H1 (cell line): Measurements from ENCODE around the gene UGT2B11. TPM values are rescaled to one million over a fixed set of nuclear protein-coding genes. Genes with fewer than 3 reads are reported as not detected.
"Not testable (repeated sequence)": the region's sequence is repeated elsewhere in the genome, so short reads cannot be mapped to it uniquely, and the experiment has no call there.

ENCODE experiments used
- CTCF ChIA-PET: fragments of 300-600 bp; sonication (Branson Sonifier 250); formaldehyde crosslinking; loops from one replicate; lab custom pipeline; 2021; ENCODE audit not compliant: partially characterized antibody; lab: Charles Lee
- POLR2A ChIA-PET: fragments of 300-600 bp; sonication (Branson Sonifier 250); formaldehyde crosslinking; loops from one replicate; lab custom pipeline; 2021; ENCODE audit warnings: inconsistent platforms; ENCODE audit not compliant: partially characterized antibody; lab: Charles Lee
- DNase-seq, 2 experiments: peaks; one replicate each; pipeline versions ENCODE4 v3.0.0 to v3.0.0-alpha.2; 2010 to 2022; ENCODE audit warnings: low spot score in 2 of 2, low read depth in 1 of 2, mixed read lengths in 1 of 2
- FAIRE-seq: peaks from 2 replicates; lab custom pipeline; 2011; peaks lifted over from hg19 to GRCh38; lab: Jason Lieb, UNC
- H2AFZ ChIP-seq: 2 replicates; pipeline ENCODE4 v1.8.1; 2012; ENCODE audit warnings: low read length, inconsistent platforms
- H2AK5ac ChIP-seq: 2 replicates; pipeline ENCODE4 v1.6.1; 2013; ENCODE audit warnings: low read depth, low read length
- H2BK120ac ChIP-seq: replicated peaks from 2 replicates; pipeline ENCODE3; 2013; ENCODE audit warnings: low read depth, low read length, inconsistent platforms
- H2BK12ac ChIP-seq: 2 replicates; pipeline ENCODE4 v1.6.1; 2013; ENCODE audit warnings: low read depth, low read length
- H2BK15ac ChIP-seq: 2 replicates; pipeline ENCODE4 v1.6.1; 2013; ENCODE audit warnings: low read length
- H2BK20ac ChIP-seq: 2 replicates; pipeline ENCODE4 v1.6.1; 2013; ENCODE audit warnings: low read length
- H2BK5ac ChIP-seq: 2 replicates; pipeline ENCODE4 v1.6.1; 2013; ENCODE audit warnings: low read depth, low read length
- H3K14ac ChIP-seq: 2 replicates; pipeline ENCODE4 v1.6.1; 2013; ENCODE audit warnings: inconsistent platforms; ENCODE audit not compliant: insufficient read length
- H3K18ac ChIP-seq: 2 replicates; pipeline ENCODE4 v1.6.1; 2013; ENCODE audit warnings: low read length; ENCODE audit errors: extremely low read depth
- H3K23ac ChIP-seq: 2 replicates; pipeline ENCODE4 v1.6.1; 2013; ENCODE audit warnings: inconsistent platforms; ENCODE audit not compliant: insufficient read length
- H3K23me2 ChIP-seq: 2 replicates; pipeline ENCODE4 v1.6.1; 2013; ENCODE audit warnings: low read depth, low read length
- H3K27ac ChIP-seq: 2 replicates; pipeline ENCODE4 v1.6.1; 2011; ENCODE audit warnings: low read depth, low read length, inconsistent platforms
- H3K27me3 ChIP-seq, 4 experiments: replicated peaks in 1 of 4; 1 replicate in 1 of 4; 2 replicates in 3 of 4; pipeline versions ENCODE4 v1.6.1 to v1.8.1; 2011 to 2013; ENCODE audit warnings: low read length in 3 of 4, mild to moderate bottlenecking in 3 of 4, inconsistent platforms in 2 of 4, mixed read lengths in 2 of 4, moderate library complexity in 1 of 4; ENCODE audit not compliant: control insufficient read depth in 3 of 4, insufficient read depth in 3 of 4; ENCODE audit errors: extremely low read depth in 1 of 4
- H3K36me3 ChIP-seq, 4 experiments: 2 replicates each; pipeline versions ENCODE4 v1.6.1 to v1.8.1; 2011 to 2013; ENCODE audit warnings: mild to moderate bottlenecking in 4 of 4, low read length in 3 of 4, moderate library complexity in 2 of 4, control low read depth in 1 of 4, inconsistent platforms in 1 of 4; ENCODE audit not compliant: insufficient read depth in 4 of 4, control insufficient read depth in 2 of 4
- H3K4ac ChIP-seq: replicated peaks from 2 replicates; pipeline ENCODE3; 2013; ENCODE audit warnings: low read length, low read depth, mixed read lengths, inconsistent platforms; ENCODE audit not compliant: insufficient read length
- H3K4me1 ChIP-seq, 4 experiments: replicated peaks in 1 of 4; 1 replicate in 1 of 4; 2 replicates in 3 of 4; pipeline versions ENCODE4 v1.6.1 to v1.8.1; 2011 to 2013; ENCODE audit warnings: low read length in 3 of 4, inconsistent platforms in 2 of 4, mixed read lengths in 1 of 4; ENCODE audit not compliant: insufficient read depth in 4 of 4, control insufficient read depth in 3 of 4
- H3K4me2 ChIP-seq, 2 experiments: 2 replicates each; pipeline versions ENCODE4 v1.6.1 to v1.8.1; 2011 to 2013; ENCODE audit warnings: low read depth in 2 of 2, low read length in 2 of 2, control low read depth in 1 of 2, inconsistent platforms in 1 of 2, mild to moderate bottlenecking in 1 of 2; ENCODE audit not compliant: insufficient read depth in 1 of 2
- H3K4me3 ChIP-seq, 4 experiments: fragments of 200-600, 300-600 bp in 1 of 4; sonication (generic), shearing (Covaris generic), sonication (Bioruptor Twin) in 1 of 4; 2 replicates each; pipeline versions ENCODE4 v1.5.1 to v1.8.1; 2011 to 2016; ENCODE audit warnings: low read length in 4 of 4, low read depth in 3 of 4, control low read depth in 2 of 4, inconsistent platforms in 2 of 4, mild to moderate bottlenecking in 2 of 4, mixed read lengths in 1 of 4, moderate library complexity in 1 of 4; ENCODE audit not compliant: insufficient read depth in 2 of 4; ENCODE audit errors: extremely low read depth in 1 of 4
- H3K56ac ChIP-seq: replicated peaks from 2 replicates; pipeline ENCODE3; 2013; ENCODE audit warnings: low read depth, mild to moderate bottlenecking, mixed read lengths, low read length, inconsistent platforms; ENCODE audit not compliant: insufficient read length
- H3K79me1 ChIP-seq: 2 replicates; pipeline ENCODE4 v1.6.1; 2013; ENCODE audit warnings: low read depth, low read length, control low read depth
- H3K79me2 ChIP-seq, 2 experiments: 2 replicates each; pipeline versions ENCODE4 v1.6.1 to v1.8.1; 2012 to 2013; ENCODE audit warnings: low read length in 2 of 2, mild to moderate bottlenecking in 2 of 2, inconsistent platforms in 1 of 2; ENCODE audit not compliant: insufficient read depth in 2 of 2, control insufficient read depth in 1 of 2
- H3K9ac ChIP-seq, 4 experiments: replicated peaks in 1 of 4; 1 replicate in 1 of 4; 2 replicates in 3 of 4; pipeline versions ENCODE4 v1.6.1 to v1.8.1; 2011 to 2013; ENCODE audit warnings: low read depth in 3 of 4, low read length in 3 of 4, control low read depth in 2 of 4, mild to moderate bottlenecking in 2 of 4, moderate library complexity in 2 of 4, inconsistent platforms in 1 of 4; ENCODE audit errors: extremely low read depth in 1 of 4
- H3K9me3 ChIP-seq, 2 experiments: 2 replicates each; pipeline versions ENCODE4 v1.6.1 to v1.8.1; 2012 to 2013; ENCODE audit warnings: mild to moderate bottlenecking in 2 of 2, moderate library complexity in 2 of 2, control low read depth in 1 of 2, inconsistent platforms in 1 of 2, low read depth in 1 of 2, low read length in 1 of 2, mixed read lengths in 1 of 2; ENCODE audit not compliant: insufficient read depth in 2 of 2
- H4K20me1 ChIP-seq, 2 experiments: replicated peaks in 1 of 2; 2 replicates each; pipeline versions ENCODE3 to v1.8.1; 2011 to 2013; ENCODE audit warnings: inconsistent platforms in 2 of 2, low read length in 2 of 2, mild to moderate bottlenecking in 1 of 2; ENCODE audit not compliant: insufficient read depth in 2 of 2, control insufficient read depth in 1 of 2
- H4K5ac ChIP-seq: 2 replicates; pipeline ENCODE4 v1.6.1; 2013; ENCODE audit warnings: low read length, low read depth, mixed read lengths, inconsistent platforms; ENCODE audit not compliant: insufficient read length
- H4K8ac ChIP-seq: 2 replicates; pipeline ENCODE4 v1.8.0; 2013; ENCODE audit warnings: mild to moderate bottlenecking, moderate library complexity, low read length, inconsistent platforms; ENCODE audit not compliant: insufficient read depth; ENCODE audit errors: extremely low read depth
- H4K91ac ChIP-seq: replicated peaks from 2 replicates; pipeline ENCODE3; 2013; ENCODE audit warnings: low read length, mixed read lengths, inconsistent platforms; ENCODE audit not compliant: insufficient read length
- WGBS, 2 experiments: shearing (Covaris generic) in 1 of 2; methylation state at CpG; one replicate each; pipeline versions ENCODE4 v1.1.6 to v1.1.7; 2013 to 2015; ENCODE audit warnings: low lambda C conversion rate in 2 of 2, mixed read lengths in 2 of 2, inconsistent platforms in 1 of 2, low coverage in 1 of 2, missing lambda C conversion rate in 1 of 2; ENCODE audit not compliant: insufficient replicate concordance in 2 of 2, insufficient coverage in 1 of 2, insufficient read length in 1 of 2; ENCODE audit errors: extremely low coverage in 1 of 2, missing lambda C conversion rate in 1 of 2; 5-methylcytosine and 5-hydroxymethylcytosine counted together
- polyA plus RNA-seq, 7 experiments: library from polyadenylated mRNA; depleted of rRNA in 3 of 7; stranded (reverse) in 5 of 7; unstranded in 2 of 7; fragments of >200 nt in 5 of 7; fragments of 200-250 nt in 2 of 7; gene quantifications; 1 replicate in 5 of 7; 2 replicates in 1 of 7; 4 replicates in 1 of 7; pipeline versions ENCODE4 v1.2.1 to v1.2.3, GENCODE V29; 2011 to 2013; ENCODE audit warnings: missing spikeins in 2 of 7, mixed read lengths in 2 of 7
- total RNA-seq: library from RNA; stranded (reverse); fragmentation: NEBNext Ultra II Directional; extraction: Animal tissue kit (Norgen Biotek cat#: 25700); gene quantifications from 2 replicates; pipeline ENCODE4 v1.2.1, GENCODE V29; 2021

Gene UGT2B11
- total and polyA plus RNA-seq, 2 of the 8 experiments (the other 6 are each of a cell fraction or from before 2014, with no cell fraction given) = not detected

GRCh38 chr4:69178751-69179205, 35.8 kb downstream of the UGT2B11 start:
- H3K27ac ChIP-seq, H2BK20ac ChIP-seq, H3K79me1 ChIP-seq, FAIRE-seq, DNase-seq, H2BK12ac ChIP-seq, H2BK5ac ChIP-seq, H4K20me1 ChIP-seq, H3K4ac ChIP-seq, H3K4me1 ChIP-seq, H3K14ac ChIP-seq, H3K79me2 ChIP-seq, H3K27me3 ChIP-seq, H2BK120ac ChIP-seq, POLR2A ChIA-PET, H4K5ac ChIP-seq, H2BK15ac ChIP-seq, H3K4me2 ChIP-seq, H3K4me3 ChIP-seq, H3K9me3 ChIP-seq, H3K9ac ChIP-seq, H2AFZ ChIP-seq, H3K23ac ChIP-seq, H3K56ac ChIP-seq, H4K91ac ChIP-seq, H3K36me3 ChIP-seq, H2AK5ac ChIP-seq, H4K8ac ChIP-seq, H3K18ac ChIP-seq, H3K23me2 ChIP-seq: not testable (repeated sequence)
- CTCF ChIA-PET = interaction anchor here (0.6 to 2.1 kb wide), 4 partner anchors 118 to 686 kb away, joined by 3 to 5 read pairs (median 3); no protein-coding TSS in a partner anchor
- 98% methylated on average over 6 of the region's 6 CpGs; no CpG with 5 or more reads in 1 of the 2 experiments for WGBS, 2 experiments
